HG03095 (cell line): Measurements from ENCODE around the gene FCN3.
"Not testable (repeated sequence)": the region's sequence is repeated elsewhere in the genome, so short reads cannot be mapped to it uniquely, and the experiment has no call there.

Experiments used
- ATAC-seq: cut with Tn5 transposase; IDR thresholded peaks from one replicate; pipeline ENCODE4 v1.9.1; 2021; ENCODE audit warnings: moderate library complexity; ENCODE audit not compliant: unreplicated experiment

The FCN3 gene

DNA sequence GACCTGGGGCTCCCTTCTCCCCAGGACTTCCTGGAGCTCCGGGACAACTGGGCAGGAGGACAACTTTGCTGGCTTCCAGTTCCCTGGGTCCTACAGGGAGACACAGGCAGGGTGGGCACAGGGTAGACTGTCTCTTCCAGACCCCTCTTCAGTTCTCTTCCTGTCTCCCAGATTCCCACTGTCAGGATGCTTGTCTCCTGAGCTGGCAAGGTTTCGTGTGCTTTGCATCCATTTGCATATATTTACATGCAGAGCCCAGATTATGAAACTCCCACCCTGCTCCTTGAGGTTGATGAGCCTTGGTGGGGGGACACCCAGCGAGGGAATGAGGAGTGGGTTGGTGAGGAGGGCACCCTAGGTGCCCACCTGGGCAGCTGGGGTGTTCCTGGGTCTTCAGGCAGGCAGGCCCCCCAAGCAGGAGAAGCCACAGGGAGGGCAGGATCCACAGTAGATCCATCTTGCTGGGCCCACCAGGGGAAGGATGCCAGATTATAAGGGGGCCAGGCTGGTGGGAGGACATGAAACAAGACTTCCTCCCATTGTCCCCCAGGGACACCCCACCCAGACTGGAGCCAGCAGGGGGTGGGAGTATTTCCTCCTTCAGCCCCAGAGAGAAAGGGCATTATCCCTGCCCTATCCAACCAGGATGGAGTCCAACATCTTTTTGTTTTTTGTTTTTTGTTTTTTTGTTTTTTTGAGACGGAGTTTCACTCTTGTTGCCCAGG is at the start of gene FCN3:
Gene FCN3 (minus strand): TSS at position 463 of the 725 bp plus-strand sequence. CDS start 6 bp downstream, at position 457.
- ATAC-seq = no peak

DNA sequence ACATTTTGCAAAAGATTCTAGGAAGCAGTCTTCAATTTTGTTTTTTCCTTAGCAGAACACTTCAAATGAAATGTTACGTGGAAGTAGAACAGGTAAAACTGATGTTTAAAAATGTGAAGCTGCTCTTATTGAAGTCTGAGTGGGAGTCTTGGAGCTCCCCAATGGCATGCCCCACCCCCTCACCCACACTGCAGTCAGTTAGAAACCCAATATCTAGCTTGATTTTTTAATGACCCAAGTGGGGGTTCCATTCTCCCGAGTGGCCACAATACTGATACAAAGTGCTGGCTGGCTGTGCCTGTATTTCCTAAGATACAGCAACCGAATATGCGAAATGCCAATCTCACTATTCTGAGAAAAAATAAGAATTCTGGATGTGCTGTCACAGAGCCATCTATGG is 49.1 kb upstream of the FCN3 start:
- no peak for ATAC-seq

DNA sequence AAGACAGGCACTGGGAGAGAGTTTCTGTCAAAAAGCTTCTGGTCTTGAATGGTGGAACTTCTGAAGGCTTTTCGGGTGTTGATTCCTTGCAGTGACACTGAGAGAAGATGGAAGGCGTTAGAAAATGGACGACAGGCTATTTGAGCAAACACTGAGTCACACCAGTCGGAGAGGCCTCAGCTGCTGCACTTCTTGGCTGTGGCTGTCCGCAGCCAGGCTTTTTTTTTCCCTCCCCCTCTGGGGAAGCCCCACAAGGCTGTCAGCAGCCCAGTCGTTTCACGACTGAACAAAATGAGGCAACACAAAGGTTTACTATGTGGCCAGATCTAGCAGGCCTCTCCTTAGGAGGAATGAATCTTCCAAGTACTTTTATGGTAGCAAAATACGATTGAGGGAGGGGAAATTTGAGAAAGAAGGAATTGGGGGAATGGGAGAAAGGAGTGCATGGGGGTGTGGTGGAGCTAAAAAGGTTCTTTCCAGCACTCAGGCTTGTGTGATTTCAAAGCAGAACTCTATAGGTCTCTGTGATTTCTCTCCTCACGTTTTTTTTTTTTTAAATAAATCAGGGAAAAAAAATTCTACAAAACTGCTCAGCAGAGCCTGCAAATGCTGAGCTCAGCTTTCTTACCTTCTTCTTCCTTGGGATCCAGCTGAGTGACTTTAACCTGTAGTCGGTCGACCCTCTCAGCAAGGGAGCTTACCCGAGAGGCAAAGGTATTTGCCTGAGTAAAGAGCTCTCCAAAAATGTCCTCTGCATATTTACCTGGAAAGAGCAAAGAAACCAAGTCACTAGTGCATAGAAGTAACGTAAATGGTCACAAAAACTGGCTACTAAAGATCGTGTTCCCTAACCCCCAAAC is 43.9 kb upstream of the FCN3 start:
- ATAC-seq = no peak

DNA sequence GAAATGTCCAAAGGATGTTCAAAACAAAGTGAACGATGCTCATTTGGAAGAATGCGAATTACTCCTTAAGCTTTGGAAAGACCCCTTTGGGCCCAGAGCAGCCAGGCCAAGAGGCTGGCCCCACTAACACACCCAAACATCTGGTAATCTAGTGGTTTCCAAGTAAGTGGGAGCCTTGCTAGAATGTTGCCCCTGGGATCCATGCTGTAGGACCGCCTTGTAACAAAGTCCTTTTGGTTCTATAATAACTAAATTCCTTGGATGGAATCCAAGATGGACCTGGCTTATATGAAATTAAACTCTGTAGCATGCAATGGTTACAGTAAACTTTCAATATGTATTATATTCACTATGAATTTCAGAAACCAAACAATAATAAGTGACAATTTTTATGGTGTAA is 43.1 kb upstream of the FCN3 start:
- no peak for ATAC-seq

DNA sequence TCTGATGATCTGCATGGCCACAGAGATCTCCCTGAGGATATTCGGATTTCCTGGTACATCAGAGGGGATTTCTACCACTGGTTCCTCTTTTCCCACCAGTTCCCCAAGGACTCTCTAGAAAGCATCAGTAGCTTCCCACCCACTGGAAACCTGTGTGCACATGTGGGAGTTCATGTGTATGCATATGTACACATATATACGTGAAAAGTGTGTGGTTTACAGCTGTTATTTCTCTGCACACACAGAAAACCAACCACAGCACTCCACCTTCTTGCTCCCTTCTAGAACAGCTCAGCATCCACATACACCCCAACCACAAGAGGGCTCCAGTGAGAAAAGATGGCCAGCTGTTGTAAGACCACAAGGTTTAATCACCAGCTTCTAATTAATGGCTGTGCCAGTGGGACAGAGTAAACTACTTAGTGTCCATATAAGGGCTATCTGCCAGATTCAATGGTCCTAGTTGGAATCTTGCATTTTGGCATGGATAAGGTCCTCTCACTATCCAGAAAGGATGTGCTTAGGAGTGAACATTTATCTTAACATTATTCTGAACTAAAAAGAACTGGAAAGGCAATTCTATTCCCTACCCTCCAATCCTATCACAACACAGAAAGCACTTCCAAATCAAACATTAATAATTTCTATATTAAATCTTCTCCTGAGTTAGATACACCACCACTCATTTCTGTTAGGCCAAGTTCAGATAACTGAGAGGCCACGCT is 41.9 kb upstream of the FCN3 start:
- no peak for ATAC-seq

DNA sequence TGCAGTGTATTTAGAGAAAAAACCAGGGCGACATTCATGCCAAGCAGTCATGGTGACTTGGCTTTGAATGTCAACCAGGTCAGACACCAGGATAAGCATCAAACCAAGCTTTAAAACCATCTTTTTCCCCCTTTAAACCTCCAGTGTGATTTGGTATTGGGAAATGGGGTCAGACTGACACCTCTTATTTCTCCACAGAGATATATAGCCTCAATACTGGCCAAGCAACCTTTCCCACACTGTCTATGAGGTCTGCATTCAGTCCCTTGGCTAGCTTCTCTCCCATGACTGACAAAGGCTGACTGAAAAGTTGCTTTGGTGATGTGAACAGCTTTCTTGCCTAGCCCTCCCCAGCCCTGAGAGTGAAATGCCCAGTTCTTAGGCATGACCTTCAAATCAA is 39.5 kb upstream of the FCN3 start:
- ATAC-seq = no peak

DNA sequence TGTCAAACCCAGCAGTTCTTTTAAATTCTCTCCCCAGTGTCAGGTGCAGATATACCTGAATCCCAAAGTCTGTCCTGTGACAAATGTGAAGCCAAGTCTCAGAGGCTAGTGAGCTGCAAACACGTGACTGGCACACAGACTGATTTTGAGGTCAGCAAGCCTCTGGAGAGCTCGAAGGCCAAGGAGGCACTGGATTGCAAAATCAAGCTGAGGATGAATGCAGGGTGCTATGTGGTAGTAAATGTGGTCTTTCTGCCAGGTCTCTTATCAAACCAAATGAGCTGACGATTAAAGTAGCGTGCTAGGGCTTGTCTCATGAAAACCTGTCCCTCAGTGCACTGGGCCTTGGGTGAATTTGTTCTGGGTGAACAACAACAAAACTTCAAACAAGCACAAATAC is 38.4 kb upstream of the FCN3 start:
- ATAC-seq = no peak

DNA sequence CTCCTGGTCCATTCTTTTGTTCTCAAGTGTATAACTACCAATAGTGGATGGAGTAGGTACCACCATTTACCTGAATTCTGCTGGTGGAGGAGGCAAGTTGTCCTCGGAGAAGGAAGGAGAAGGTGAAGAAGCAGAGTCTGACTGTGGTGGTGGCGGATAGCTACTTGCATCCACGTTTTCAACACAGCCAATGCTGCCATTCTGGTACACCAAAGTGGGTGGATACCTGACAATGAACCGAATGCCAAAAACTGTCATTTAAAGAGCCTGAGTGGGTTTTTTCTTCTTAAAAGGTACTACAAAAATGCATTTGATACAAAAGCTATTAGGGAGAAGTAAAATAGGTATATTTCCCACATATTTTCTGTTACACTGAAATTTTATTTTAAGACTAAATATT is 37.9 kb upstream of the FCN3 start:
- ATAC-seq = no peak

DNA sequence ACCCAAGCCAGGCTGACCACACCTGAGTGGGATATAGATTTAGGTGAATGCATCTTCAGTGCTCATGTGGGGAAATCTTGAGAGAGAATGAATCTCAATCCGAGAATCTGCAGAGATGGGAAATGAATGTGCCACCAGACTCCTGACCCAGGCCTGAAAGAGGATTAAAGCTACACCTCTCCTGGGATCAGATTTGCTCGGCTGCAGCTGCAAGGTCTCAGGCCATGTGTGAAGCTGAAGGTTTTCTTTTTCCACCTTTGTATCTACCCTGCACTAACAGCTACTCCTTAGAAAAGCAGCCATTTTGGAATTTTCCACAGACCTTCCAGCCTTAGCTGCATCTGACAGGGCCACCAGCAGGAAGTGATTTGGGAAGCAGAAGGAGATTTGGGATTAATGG is 36.1 kb upstream of the FCN3 start:
- ATAC-seq = no peak

DNA sequence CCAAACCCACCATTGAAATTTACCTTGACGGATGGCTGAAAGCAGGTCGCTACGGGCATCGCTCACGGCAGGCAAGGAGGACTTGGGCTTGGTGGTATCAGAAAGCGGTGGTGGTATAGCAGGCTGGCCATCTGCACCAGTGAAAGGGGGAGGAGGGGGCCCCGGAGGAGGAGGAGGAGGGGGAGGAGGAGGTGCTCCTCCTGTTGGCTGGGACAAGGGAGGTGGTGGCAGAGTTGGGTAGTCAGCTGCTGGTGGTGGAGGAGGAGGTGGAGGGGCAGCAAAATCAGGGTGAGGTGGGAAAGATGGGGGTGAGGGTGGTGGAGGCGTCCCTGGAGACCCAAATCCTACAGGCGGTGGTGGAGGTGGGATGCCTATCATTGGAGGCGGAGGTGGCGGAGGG is 35.0 kb upstream of the FCN3 start:
- ATAC-seq = no peak

DNA sequence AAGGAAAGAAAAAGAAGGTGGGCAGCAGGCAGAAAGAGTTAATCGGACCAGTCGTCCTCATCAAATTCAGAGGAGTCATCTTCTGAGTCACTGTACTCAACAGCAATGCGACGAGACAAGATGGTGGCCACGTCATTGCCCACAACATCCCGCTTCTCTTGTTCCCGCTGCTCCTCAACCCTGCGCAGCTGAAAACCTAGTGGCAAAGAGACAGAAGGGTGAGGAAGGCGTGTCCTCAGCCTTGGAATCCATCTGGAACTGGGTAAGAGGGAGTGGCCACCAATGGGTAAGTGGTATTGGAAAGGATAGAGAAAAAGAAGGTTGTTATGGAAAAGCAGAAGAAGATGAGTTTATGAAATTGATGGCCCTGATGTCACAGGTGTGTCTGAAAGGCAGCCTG is 33.5 kb upstream of the FCN3 start:
- ATAC-seq = no peak

DNA sequence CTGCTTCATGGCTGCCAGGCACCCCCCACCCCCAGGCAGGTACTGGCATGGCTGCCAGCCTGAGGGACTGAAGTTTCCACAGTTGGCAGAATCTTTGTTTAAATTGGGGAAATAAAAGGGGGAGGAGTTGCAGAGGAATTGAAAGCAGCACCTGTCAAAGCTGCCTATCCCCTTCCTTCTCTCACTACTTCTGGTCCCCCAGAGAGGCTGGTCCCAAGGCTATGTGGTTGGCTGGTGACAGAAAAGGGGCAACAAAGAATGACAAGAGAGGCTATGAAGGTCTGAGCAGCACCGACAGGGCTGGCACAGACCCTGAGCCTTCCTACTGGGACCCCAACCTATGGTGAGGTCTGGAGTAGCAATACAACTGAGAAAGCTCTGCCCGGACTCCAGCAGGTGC is 32.2 kb upstream of the FCN3 start:
- ATAC-seq = not testable (repeated sequence)

DNA sequence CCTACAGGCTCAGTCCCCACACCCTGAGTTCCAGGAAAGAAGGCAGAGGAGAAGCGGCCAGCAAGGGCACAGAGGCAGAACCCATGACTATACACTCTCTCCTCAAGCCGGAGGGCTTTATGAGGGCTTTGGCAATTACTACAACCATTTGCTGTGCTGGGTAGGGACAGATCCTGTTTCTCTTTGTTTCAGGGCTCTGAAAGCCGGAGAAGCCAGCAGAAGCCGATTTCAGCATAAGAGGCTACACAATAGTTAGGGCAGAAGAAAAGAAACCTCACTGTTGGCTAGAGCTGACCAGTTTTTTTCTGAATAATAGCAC is 31.7 kb upstream of the FCN3 start:
- ATAC-seq = no peak

DNA sequence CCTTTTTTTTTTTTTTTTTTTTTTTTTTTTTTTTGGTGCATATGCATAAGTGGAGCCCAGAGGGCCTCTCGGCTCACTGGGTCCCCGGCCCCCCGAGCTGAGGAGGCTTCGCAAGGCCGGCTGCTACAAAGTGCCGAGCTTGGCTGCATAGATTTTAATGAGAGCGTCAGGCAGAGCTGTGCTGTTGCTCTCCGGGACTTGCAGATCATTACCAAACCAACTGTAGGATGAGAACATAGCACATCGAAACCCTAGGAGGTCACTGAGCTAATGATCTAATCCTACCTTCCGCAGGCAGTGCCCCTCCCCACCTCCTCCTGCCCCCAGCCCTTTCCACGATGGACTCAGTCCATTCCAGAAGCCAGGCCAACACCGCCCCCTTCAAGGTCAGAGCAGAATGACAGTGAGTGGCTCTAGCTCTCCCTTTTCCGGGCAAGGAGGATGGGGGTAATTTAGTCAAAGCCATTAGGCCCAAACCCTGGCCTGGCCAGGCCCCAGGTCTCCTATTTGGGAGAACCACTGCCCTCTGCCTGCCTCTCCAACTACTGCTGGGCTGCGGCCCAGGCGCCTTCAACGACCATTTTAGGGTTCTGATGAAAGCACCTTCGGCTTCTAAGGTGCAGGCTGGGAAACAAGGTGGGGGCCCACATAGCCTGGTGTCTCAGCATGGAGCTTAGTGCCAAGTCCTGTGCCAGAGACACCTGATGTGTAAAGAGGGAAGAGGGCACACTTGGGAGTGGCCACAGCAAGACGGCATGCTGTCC is 31.2 kb upstream of the FCN3 start:
- not testable (repeated sequence) for ATAC-seq

DNA sequence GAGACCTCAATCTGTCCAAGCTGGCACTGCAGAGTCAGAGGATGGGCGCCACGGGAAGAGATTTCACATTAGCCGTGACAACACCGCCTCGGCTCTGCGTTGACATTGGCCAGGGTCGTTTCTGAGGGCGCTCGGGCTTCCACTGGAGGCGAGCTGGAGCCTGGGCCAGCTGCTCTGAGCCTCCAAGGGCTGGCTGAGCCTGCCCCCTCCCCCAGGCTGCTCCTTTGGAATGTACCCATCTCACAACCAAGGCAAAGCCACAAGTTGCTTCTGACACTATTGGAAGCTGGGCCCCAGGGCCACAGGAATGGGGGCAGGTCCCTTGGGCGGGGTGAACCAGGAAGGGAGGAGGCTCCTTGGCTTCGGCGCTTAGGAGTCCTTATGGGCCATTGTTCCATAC is 30.4 kb upstream of the FCN3 start:
- ATAC-seq = no peak

DNA sequence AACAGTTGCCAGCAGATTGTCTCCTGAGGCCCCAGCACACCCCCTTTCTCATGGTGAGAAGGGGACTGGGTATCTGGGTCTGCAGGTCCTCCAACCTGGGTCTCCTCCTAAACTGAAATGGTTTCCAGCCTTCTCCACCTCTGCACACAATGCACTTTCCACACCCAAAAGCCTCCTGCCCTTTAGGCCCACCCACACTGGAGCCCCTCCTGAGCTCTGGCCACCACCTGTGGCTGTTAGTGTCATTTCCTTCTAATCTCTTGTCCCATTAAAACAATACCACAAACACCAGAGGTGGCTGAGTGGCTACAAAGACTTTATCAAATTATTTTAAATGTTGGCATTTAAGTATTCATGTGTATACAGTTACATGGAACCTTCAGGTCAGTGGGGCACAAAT is 29.3 kb upstream of the FCN3 start:
- ATAC-seq = no peak

DNA sequence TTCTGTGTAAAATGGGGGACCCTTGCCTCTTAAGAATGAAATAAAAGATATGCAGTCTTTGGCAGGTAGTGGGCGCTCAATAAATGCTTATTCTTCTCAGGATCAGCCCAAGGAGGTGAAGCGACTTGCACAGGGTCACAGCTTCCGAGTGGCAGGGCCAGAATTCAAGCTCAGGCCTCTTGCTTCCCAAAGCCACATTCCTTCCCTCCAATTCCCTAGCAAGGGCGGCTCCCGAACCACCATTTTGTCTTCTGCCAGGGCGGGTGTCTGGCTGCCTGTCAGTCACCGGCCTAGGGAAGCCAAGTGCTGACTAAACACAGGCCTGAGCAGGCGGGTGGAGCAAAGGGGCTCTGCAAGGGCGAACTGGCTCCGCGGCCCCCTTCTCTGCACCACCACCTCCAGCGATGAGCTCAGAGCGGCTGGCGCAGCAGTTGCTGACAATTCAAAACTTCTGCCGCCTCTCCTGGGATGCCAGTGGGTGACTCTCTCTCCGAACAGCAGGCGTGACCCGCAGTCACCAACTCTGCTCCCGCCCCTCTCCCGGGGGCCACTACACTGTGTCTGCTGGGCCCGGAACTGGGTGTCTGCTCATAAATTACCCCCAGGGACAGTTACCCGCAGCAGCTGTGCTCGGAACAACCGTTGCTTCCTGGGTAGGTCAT is 28.6 kb upstream of the FCN3 start:
- ATAC-seq = no peak

DNA sequence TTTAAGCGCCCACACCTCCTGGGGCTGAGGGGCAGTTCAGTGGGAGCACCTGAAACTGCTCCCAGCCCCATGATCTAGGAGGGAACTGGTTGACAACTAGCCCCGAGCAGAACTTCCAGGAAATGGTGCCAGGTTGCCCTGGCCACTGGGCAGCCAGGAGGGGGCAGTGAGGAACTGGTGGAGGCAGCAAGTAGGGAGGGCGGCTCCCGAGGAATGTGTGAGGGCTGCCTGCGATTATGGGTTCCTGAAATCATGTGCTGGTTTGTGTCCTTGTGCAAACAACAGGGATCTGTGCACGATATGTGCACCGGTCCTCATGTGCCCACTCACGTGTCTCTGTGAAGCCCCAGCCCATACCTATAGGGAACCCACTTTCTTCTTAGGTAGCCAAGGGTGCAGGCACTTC is 27.7 kb upstream of the FCN3 start:
- ATAC-seq = no peak

DNA sequence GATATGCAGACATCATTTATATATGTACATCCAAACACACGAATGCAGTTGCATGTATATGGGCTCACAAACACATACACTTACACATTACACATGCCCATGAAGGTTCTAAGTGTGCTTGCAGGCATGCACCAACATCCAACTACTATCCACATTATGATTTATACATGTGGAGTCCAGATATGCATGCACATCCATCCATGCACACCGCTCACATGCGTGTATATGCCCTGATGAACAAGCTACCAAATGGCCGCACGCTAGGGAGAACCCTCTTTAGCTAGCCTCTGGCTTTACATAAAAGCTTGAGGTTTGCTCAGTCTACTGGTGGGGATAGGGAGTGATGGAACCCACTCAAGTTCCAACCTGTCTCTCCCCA is 26.3 kb upstream of the FCN3 start:
- no peak for ATAC-seq

DNA sequence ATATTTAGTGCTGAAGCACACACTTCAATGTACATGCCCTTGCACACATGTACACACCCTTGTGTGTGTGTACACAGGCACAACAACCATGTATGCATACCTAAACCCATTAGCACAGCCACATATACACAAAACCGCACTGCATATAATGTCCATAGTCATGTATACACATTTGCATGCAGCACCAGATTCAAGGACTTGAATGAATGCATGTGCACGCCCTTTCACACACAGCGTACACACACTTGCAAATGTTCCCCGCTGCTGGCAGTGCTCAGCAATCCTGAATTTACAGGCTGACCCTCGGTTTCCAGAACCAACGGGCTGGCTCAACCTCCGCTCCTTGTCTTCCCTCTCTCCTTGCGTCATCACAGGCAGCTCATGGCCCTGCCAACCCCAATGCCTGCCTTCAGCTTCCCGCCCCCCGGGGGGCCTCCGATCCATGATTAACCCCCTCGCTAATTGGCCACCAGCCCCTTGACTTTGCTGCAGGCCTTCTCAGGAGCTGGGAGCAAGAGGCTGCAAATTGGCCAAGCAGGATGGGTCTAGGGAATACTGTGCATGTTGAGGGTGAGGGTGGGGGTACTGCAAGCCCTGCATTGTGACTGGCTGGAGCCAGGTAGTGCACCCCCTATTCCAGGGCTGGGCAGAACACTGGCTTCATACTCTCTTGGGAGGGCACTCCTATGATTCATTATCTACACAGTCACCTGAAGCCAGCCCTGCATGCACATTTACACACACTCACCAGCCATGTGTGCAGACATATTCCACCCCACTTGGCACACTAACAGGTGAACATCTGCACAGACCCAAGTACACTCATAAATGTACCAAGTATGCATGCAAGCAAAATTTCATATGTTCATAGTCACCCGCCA is 25.7 kb upstream of the FCN3 start:
- ATAC-seq = no peak
